Upper lobe of right lung (tissue), 1 donor: ENCODE results near the gene PIWIL1. TPM values are rescaled to one million over a fixed set of nuclear protein-coding genes. Genes with fewer than 3 reads are reported as not detected.

Experiments
- ATAC-seq: fragments of 200-7000 bp; cut with Tn5 transposase; one replicate; pipeline ENCODE4 v1.9.1; 2020; ENCODE audit warnings: mild to moderate bottlenecking, moderate library complexity
- DNase-seq: peaks from one replicate; pipeline ENCODE4 v3.0.0-alpha.2; 2020
- H3K27ac ChIP-seq: fragments of 200-600 bp; one replicate; pipeline ENCODE4 v1.8.0; 2022
- H3K27me3 ChIP-seq: fragments of 200-600 bp; one replicate; pipeline ENCODE4 v1.8.0; 2022; ENCODE audit warnings: mild to moderate bottlenecking
- H3K36me3 ChIP-seq: fragments of 200-600 bp; one replicate; pipeline ENCODE4 v1.8.0; 2022
- H3K4me1 ChIP-seq: fragments of 200-600 bp; one replicate; pipeline ENCODE4 v1.8.0; 2022
- H3K4me3 ChIP-seq: fragments of 200-600 bp; one replicate; pipeline ENCODE4 v1.8.0; 2022; ENCODE audit warnings: mild to moderate bottlenecking
- H3K9me3 ChIP-seq: fragments of 200-600 bp; one replicate; pipeline ENCODE4 v1.8.0; 2022
- intact Hi-C: fragments of 100-400 bp; cut with DNase I; formaldehyde crosslinking; loops from one replicate; pipeline ENCODE4 v1.11.0; 2022
- total RNA-seq: library from RNA; stranded (reverse); fragmentation: NEBNext Ultra II Directional; extraction: Animal tissue kit (Norgen Biotek cat#: 25700); gene quantifications from one replicate; pipeline ENCODE4 v1.2.1, GENCODE V29; 2021
- TF ChIP-seq, protein P1 (sequence below): fragments of 200-600 bp; IDR thresholded peaks from one replicate; pipeline ENCODE4 v1.8.0; 2022; ENCODE audit warnings: antibody characterized with exemption
- donor health status: DM: no; HTN: yes; CAD: no; lungs with severe emphysema.

PIWIL1 gene
- total RNA-seq, 1 donor from 2014 or later, result not detected

DNA sequence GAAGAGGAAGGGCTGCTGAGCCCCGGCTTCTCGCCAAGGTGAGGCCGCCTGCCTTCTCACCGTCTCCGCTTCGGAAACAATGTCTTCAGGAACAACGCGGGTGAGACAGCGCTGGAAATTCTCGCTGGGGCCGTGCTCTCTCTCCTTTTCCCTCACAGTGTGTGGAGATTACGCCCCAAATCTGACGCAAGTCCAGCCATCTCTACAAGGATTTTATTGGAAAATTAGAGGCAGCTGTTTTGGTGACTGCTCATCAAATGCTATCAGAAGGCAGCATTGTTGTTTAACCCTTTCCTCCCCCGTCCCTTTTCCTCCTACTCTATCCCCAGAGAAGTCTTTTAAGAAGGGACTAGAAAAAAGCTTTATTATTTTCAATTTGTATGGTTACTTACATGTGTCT lies 53.5 kb downstream of the PIWIL1 start:
- Histone ChIP-seq H3K9me3 (no peaks in the 10 kb centered on the region), H3K4me1 (no peaks in the 10 kb centered on the region), H3K36me3 (no peaks in the 10 kb centered on the region), H3K4me3 (no peak overlapping the region), H3K27ac (no peak overlapping the region), H3K27me3 (peaks cover 3% of the 10 kb centered on the region)
- intact Hi-C loops, result no loop called here
- TF ChIP-seq, protein P1, sequence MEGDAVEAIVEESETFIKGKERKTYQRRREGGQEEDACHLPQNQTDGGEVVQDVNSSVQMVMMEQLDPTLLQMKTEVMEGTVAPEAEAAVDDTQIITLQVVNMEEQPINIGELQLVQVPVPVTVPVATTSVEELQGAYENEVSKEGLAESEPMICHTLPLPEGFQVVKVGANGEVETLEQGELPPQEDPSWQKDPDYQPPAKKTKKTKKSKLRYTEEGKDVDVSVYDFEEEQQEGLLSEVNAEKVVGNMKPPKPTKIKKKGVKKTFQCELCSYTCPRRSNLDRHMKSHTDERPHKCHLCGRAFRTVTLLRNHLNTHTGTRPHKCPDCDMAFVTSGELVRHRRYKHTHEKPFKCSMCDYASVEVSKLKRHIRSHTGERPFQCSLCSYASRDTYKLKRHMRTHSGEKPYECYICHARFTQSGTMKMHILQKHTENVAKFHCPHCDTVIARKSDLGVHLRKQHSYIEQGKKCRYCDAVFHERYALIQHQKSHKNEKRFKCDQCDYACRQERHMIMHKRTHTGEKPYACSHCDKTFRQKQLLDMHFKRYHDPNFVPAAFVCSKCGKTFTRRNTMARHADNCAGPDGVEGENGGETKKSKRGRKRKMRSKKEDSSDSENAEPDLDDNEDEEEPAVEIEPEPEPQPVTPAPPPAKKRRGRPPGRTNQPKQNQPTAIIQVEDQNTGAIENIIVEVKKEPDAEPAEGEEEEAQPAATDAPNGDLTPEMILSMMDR, result no peak
- DNase-seq (no peak), ATAC-seq (no peak)

DNA sequence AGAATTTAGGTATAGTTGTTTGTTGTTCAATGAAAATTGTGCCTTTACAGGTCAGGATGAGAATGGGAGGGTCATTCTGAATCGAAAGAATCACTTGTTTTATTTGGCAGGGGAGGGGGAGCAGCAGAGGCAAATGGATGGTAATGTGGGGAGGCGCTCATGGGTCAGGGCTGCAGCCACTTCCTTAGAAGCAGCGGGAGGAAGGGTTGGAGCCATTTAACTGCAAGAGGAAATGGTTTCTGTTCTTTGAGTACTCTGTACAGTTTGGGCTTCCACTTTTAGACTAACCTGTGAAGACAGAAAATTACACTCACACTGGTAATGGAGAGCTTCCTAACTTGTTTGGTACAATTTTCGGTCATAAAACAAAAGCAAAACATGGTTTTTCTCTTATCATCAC lies 57.2 kb downstream of the PIWIL1 start:
- ATAC-seq, result no peak
- intact Hi-C loops, result no loop called here
- no peaks in the 10 kb centered on the region for H3K9me3 ChIP-seq

DNA sequence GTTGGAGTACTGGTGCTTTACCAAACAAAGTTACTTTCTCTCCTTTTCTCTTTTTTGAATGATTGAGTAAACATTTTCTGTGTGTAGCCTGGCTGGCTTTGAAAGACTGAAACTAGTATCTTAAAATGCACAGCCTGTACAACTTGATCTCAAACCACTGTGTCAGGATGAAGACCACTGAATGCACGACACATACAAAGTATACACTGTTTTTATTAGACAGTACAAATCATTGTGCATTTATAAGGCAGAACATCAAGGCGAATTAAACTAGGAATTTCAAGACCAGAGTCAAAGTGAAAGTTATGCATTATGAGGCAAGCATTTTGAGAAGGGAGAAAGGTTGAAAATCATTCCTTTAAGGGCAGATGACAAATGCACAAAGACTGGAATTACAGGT lies 59.0 kb downstream of the PIWIL1 start:
- ATAC-seq, result no peak
- H3K36me3 ChIP-seq, result no peaks in the 10 kb centered on the region
- no peak overlapping the region for H3K4me3 ChIP-seq
- intact Hi-C loops, result no loop called here
- no peaks in the 10 kb centered on the region for H3K9me3 ChIP-seq
- TF ChIP-seq, protein P1, result no peak
- H3K27me3 ChIP-seq, result peaks cover 9% of the 10 kb centered on the region
- no peak overlapping the region for H3K27ac ChIP-seq
- DNase-seq, result no peak
- H3K4me1 ChIP-seq, result no peaks in the 10 kb centered on the region

More for the DNA sequence above, 57.2 kb downstream of the PIWIL1 start:
- no peak overlapping the region for H3K27ac ChIP-seq
- H3K4me1 ChIP-seq, result no peaks in the 10 kb centered on the region
- no peak overlapping the region for H3K4me3 ChIP-seq
- H3K27me3 ChIP-seq, result peaks cover 9% of the 10 kb centered on the region
- TF ChIP-seq, protein P1, result no peak
- H3K36me3 ChIP-seq, result no peaks in the 10 kb centered on the region
- no peak for DNase-seq

DNA sequence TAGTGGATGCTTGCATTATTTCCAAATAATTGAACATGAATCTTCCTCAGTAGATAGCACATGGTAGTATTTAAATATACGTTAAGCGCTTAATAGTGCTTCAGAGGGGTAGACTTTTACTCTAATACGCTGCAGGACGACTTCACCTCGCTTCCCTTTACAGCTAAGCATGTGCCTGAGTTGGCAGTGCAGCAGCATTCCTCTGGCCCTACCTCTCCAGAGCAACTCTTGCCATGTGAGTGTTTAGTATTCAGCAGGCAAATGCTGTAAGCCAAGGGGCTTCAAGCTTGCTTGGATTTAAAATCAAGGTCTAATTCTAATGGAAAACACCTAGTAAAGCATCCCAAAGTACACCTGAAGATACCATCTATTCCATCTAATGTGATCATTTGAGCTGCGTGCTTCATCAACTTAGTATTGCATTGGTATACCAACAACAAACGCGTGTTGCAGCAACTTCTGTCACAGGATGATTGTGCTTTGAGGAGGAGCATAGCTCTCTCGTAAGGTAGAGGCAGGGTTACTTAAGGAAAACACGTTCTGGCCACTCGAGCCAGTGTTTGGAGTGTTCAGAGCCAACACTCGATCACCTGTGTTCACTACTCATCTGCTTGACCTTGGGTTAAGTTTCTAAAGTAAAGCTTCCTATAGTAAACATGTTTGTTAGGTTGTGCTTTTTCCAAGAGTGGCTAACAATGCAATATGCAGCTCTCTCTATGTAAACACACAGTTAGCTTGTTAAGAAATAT lies 60.6 kb downstream of the PIWIL1 start:
- Histone ChIP-seq H3K36me3 (no peaks in the 10 kb centered on the region), H3K4me1 (no peaks in the 10 kb centered on the region), H3K27ac (no peak overlapping the region), H3K27me3 (peaks cover 9% of the 10 kb centered on the region), H3K9me3 (no peaks in the 10 kb centered on the region), H3K4me3 (no peak overlapping the region)
- intact Hi-C loops, result no loop called here
- ATAC-seq (peak; percentile 84), DNase-seq (no peak)
- TF ChIP-seq, protein P1, result no peak

DNA sequence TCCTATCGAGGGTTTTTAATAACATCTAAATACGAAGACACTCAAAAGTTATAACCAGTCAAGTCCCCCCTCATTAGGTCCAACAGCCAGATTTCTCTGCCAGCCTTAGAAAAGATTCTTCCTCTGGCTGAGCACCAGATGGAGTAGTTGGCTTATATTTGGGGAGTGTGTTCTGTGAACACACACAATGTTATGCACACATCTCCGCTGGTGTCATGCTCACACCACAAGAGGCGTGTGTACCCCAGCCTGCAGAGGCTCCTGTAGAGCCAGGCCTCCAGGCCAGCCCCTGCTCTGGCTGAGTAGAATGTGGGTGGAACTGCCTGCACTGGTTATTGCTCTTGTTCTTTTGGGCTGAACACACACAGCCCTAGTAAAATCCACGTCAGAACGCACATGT lies 64.0 kb downstream of the PIWIL1 start:
- Histone ChIP-seq H3K27ac (no peak overlapping the region), H3K9me3 (no peaks in the 10 kb centered on the region), H3K36me3 (no peaks in the 10 kb centered on the region), H3K4me3 (no peak overlapping the region), H3K27me3 (peaks cover 11% of the 10 kb centered on the region), H3K4me1 (no peaks in the 10 kb centered on the region)
- DNase-seq (no peak), ATAC-seq (no peak)
- intact Hi-C loops, result no loop called here
- TF ChIP-seq, protein P1, result no peak
